ENCODE results near the gene SIT1. TPM values are rescaled to one million over a fixed set of nuclear protein-coding genes. Genes with fewer than 3 reads are reported as not detected.
A peak's percentile ranks its signal among the peaks of the same experiment; 100 is the strongest.

SIT1 gene
- total RNA-seq, 1 donor, result not detected

GRCh38 chr9:35687972-35688557 is 37.3 kb upstream of the SIT1 start:
- peak overlapping the region; percentile 92 for H3K4me3 ChIP-seq (ENCODE audit: low read depth, low read length)
- TF ChIP-seq, protein P1, sequence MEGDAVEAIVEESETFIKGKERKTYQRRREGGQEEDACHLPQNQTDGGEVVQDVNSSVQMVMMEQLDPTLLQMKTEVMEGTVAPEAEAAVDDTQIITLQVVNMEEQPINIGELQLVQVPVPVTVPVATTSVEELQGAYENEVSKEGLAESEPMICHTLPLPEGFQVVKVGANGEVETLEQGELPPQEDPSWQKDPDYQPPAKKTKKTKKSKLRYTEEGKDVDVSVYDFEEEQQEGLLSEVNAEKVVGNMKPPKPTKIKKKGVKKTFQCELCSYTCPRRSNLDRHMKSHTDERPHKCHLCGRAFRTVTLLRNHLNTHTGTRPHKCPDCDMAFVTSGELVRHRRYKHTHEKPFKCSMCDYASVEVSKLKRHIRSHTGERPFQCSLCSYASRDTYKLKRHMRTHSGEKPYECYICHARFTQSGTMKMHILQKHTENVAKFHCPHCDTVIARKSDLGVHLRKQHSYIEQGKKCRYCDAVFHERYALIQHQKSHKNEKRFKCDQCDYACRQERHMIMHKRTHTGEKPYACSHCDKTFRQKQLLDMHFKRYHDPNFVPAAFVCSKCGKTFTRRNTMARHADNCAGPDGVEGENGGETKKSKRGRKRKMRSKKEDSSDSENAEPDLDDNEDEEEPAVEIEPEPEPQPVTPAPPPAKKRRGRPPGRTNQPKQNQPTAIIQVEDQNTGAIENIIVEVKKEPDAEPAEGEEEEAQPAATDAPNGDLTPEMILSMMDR (IDR thresholded peaks at IDR 0.05; ENCODE audit: insufficient read depth, low read depth, low read length), result no peak
- DNase-seq (ENCODE audit: low read depth), result no peak

DNA sequence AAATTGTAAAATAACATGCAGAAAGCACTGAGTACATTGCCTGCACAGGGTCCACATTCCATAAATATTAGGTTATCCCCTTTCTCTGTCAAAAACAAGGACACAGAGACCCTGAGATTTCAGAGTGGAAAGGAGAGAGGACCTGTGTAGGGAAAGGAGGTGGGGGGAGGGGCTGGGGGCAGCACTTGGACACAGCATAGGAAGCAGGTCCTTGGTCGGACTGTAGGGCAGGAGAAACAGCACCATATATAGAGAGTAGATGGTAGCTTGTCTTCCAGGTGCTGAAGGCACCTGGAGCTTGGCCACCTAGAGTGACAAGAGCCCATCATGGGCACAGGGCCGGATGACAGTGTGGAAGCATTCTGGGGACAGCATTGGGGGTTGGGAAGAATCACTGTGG is 36.6 kb upstream of the SIT1 start:
- TF ChIP-seq, protein P1 (IDR thresholded peaks at IDR 0.05; ENCODE audit: insufficient read depth, low read depth, low read length), result no peak
- no peak for DNase-seq (ENCODE audit: low read depth)

GRCh38 chr9:35686222-35687203 is 35.8 kb upstream of the SIT1 start:
- peak overlapping the region; percentile 92 for H3K4me3 ChIP-seq (ENCODE audit: low read depth, low read length)
- DNase-seq (ENCODE audit: low read depth), result peak; percentile 37
- TF ChIP-seq, protein P1 (IDR thresholded peaks at IDR 0.05; ENCODE audit: insufficient read depth, low read depth, low read length), result no peak

More for the DNA sequence above, 36.6 kb upstream of the SIT1 start:
- H3K4me3 ChIP-seq (ENCODE audit: low read depth, low read length), result peak overlapping the region; percentile 92

- H3K4me3 ChIP-seq (ENCODE audit: low read depth, low read length), result no peak overlapping the region
- no peak for DNase-seq (ENCODE audit: low read depth)
- TF ChIP-seq, protein P1 (IDR thresholded peaks at IDR 0.05; ENCODE audit: insufficient read depth, low read depth, low read length), result no peak
These were observed 34.8 kb upstream of the SIT1 start for GRCh38 chr9:35685506-35685905.

- TF ChIP-seq, protein P1 (IDR thresholded peaks at IDR 0.05; ENCODE audit: insufficient read depth, low read depth, low read length), result no peak
- DNase-seq (ENCODE audit: low read depth), result no peak
- no peak overlapping the region for H3K4me3 ChIP-seq (ENCODE audit: low read depth, low read length)
These were observed 34.2 kb upstream of the SIT1 start for GRCh38 chr9:35684921-35685320.

- H3K4me3 ChIP-seq (ENCODE audit: low read depth, low read length), result no peak overlapping the region
- TF ChIP-seq, protein P1 (IDR thresholded peaks at IDR 0.05; ENCODE audit: insufficient read depth, low read depth, low read length), result no peak
- no peak for DNase-seq (ENCODE audit: low read depth)
These were observed 32.6 kb upstream of the SIT1 start for GRCh38 chr9:35683323-35683722.

All from fibroblast of villous mesenchyme (primary cell).